Neural progenitor cell (in vitro differentiated cells): Measurements from ENCODE around the gene PNN. TPM values are rescaled to one million over a fixed set of nuclear protein-coding genes. Genes with fewer than 3 reads are reported as not detected.

Experiments
- DNase-seq: peaks from one replicate; pipeline ENCODE4 v3.0.0-alpha.2; 2016; ENCODE audit warnings: low spot score
- H2AFZ ChIP-seq: fragments of 200-600 bp; sonication (generic); replicated peaks from 2 replicates; pipeline ENCODE4 v1.6.1; 2016; ENCODE audit warnings: antibody characterized with exemption
- H3F3A ChIP-seq: fragments of 200-600 bp; sonication (generic); 2 replicates; pipeline ENCODE4 v1.6.1; 2016; ENCODE audit warnings: antibody characterized with exemption, low read depth
- H3K27ac ChIP-seq: fragments of 200-600 bp; sonication (generic); 2 replicates; pipeline ENCODE4 v1.5.1; 2016; ENCODE audit warnings: mild to moderate bottlenecking
- H3K27me3 ChIP-seq: fragments of 200-600 bp; sonication (generic); 2 replicates; pipeline ENCODE4 v1.6.1; 2016; ENCODE audit warnings: mild to moderate bottlenecking, moderate library complexity
- H3K36me3 ChIP-seq: fragments of 200-600 bp; sonication (generic); 2 replicates; pipeline ENCODE4 v1.5.1; 2016
- H3K4me1 ChIP-seq: fragments of 200-600 bp; sonication (generic); 2 replicates; pipeline ENCODE4 v1.6.1; 2016; ENCODE audit warnings: mixed run types
- H3K4me2 ChIP-seq: fragments of 200-600 bp; sonication (generic); 2 replicates; pipeline ENCODE4 v1.6.1; 2016
- H3K4me3 ChIP-seq: fragments of 200-600 bp; sonication (generic); 2 replicates; pipeline ENCODE4 v1.5.1; 2016
- H3K79me2 ChIP-seq: fragments of 200-600 bp; sonication (generic); 2 replicates; pipeline ENCODE4 v1.6.1; 2016; ENCODE audit warnings: low read depth
- H3K9ac ChIP-seq: fragments of 200-600 bp; sonication (generic); 2 replicates; pipeline ENCODE4 v1.6.1; 2016
- H3K9me3 ChIP-seq: fragments of 200-600 bp; sonication (generic); 2 replicates; pipeline ENCODE4 v1.5.1; 2016; ENCODE audit warnings: low read depth
- H4K20me1 ChIP-seq: fragments of 200-600 bp; sonication (generic); 2 replicates; pipeline ENCODE4 v1.6.1; 2016; ENCODE audit warnings: low read depth
- H3K27ac Mint-ChIP-seq: 3 replicates; pipeline ENCODE4 v1.8.0; 2021; ENCODE audit warnings: mixed read lengths
- H3K27me3 Mint-ChIP-seq: 2 replicates; pipeline ENCODE4 v1.8.0; 2022; ENCODE audit warnings: low read depth, mild to moderate bottlenecking, inconsistent platforms, moderate library complexity, mixed read lengths; ENCODE audit not compliant: insufficient read depth
- H3K36me3 Mint-ChIP-seq: 3 replicates; pipeline ENCODE4 v1.8.0; 2021; ENCODE audit warnings: mixed read lengths
- H3K4me1 Mint-ChIP-seq: 3 replicates; pipeline ENCODE4 v1.8.0; 2021; ENCODE audit warnings: mixed read lengths
- H3K4me3 Mint-ChIP-seq: 3 replicates; pipeline ENCODE4 v1.8.0; 2021; ENCODE audit warnings: mild to moderate bottlenecking, moderate library complexity, mixed read lengths
- H3K9me3 Mint-ChIP-seq: 3 replicates; pipeline ENCODE4 v1.8.0; 2020; ENCODE audit warnings: mixed read lengths
- CTCF ChIP-seq: fragments of 200-600 bp; sonication (generic); IDR thresholded peaks from 2 replicates; pipeline ENCODE4 v1.5.1; 2017; ENCODE audit warnings: antibody characterized with exemption, mild to moderate bottlenecking
- EZH2 ChIP-seq: fragments of 200-600 bp; sonication (generic); IDR thresholded peaks from 2 replicates; pipeline ENCODE4 v1.6.1; 2017; ENCODE audit warnings: antibody characterized with exemption, mild to moderate bottlenecking, moderate library complexity
- EZH2phosphoT487 ChIP-seq: fragments of 200-600 bp; sonication (generic); IDR thresholded peaks from 2 replicates; pipeline ENCODE4 v1.6.1; 2017; ENCODE audit warnings: antibody characterized with exemption
- total RNA-seq: library from RNA; depleted of rRNA; stranded (reverse); fragments of >200 nt; gene quantifications from 2 replicates; pipeline ENCODE4 v1.2.3, GENCODE V29; 2015; ENCODE audit warnings: low replicate concordance

The PNN gene
- total RNA-seq, 1 donor from 2014 or later, result 110 TPM

- Mint-ChIP-seq H3K36me3 (no peaks in the 10 kb centered on the region), H3K27ac (no peak overlapping the region), H3K9me3 (no peaks in the 10 kb centered on the region), H3K4me1 (no peaks in the 10 kb centered on the region), H3K27me3 (no peaks in the 10 kb centered on the region), H3K4me3 (no peak overlapping the region)
- H2AFZ ChIP-seq, result no peak overlapping the region
- H3K36me3 ChIP-seq, result no peaks in the 10 kb centered on the region
- H3K9ac ChIP-seq, result no peak overlapping the region
- H3K9me3 ChIP-seq, result no peaks in the 10 kb centered on the region
- H3F3A ChIP-seq, result no peaks in the 10 kb centered on the region
- H3K79me2 ChIP-seq, result no peaks in the 10 kb centered on the region
- no peaks in the 10 kb centered on the region for H4K20me1 ChIP-seq
- H3K4me1 ChIP-seq, result no peaks in the 10 kb centered on the region
- H3K4me3 ChIP-seq, result no peak overlapping the region
- no peak overlapping the region for H3K4me2 ChIP-seq
- no peak for DNase-seq
- H3K27me3 ChIP-seq, result no peaks in the 10 kb centered on the region
- TF ChIP-seq CTCF (no peak), EZH2phosphoT487 (no peak), EZH2 (no peak)
- no peak overlapping the region for H3K27ac ChIP-seq
Measured at GRCh38 chr14:39211109-39211741, 36.2 kb downstream of the PNN start.

- H4K20me1 ChIP-seq, result no peaks in the 10 kb centered on the region
- H3K79me2 ChIP-seq, result no peaks in the 10 kb centered on the region
- H3K36me3 ChIP-seq, result no peaks in the 10 kb centered on the region
- Mint-ChIP-seq H3K9me3 (no peaks in the 10 kb centered on the region), H3K27ac (no peak overlapping the region), H3K4me1 (no peaks in the 10 kb centered on the region), H3K4me3 (no peak overlapping the region), H3K36me3 (no peaks in the 10 kb centered on the region), H3K27me3 (no peaks in the 10 kb centered on the region)
- no peaks in the 10 kb centered on the region for H3K27me3 ChIP-seq
- peaks cover 2% of the 10 kb centered on the region for H3K4me1 ChIP-seq
- no peak overlapping the region for H3K27ac ChIP-seq
- H3K4me3 ChIP-seq, result no peak overlapping the region
- no peak overlapping the region for H2AFZ ChIP-seq
- DNase-seq, result no peak
- no peaks in the 10 kb centered on the region for H3F3A ChIP-seq
- no peak overlapping the region for H3K9ac ChIP-seq
- no peak overlapping the region for H3K4me2 ChIP-seq
- no peaks in the 10 kb centered on the region for H3K9me3 ChIP-seq
- no peak for TF ChIP-seq CTCF
- no peak for TF ChIP-seq EZH2
- no peak for TF ChIP-seq EZH2phosphoT487
Measured at GRCh38 chr14:39212034-39212433, 37.0 kb downstream of the PNN start.

GRCh38 chr14:39212693-39213092 lies 37.6 kb downstream of the PNN start:
- DNase-seq, result no peak
- Histone ChIP-seq H2AFZ (no peak overlapping the region), H3K4me3 (no peak overlapping the region), H3K4me1 (peaks cover 4% of the 10 kb centered on the region), H3K27ac (no peak overlapping the region), H3K27me3 (no peaks in the 10 kb centered on the region), H3K79me2 (no peaks in the 10 kb centered on the region), H3K36me3 (no peaks in the 10 kb centered on the region), H3F3A (no peaks in the 10 kb centered on the region), H3K9me3 (no peaks in the 10 kb centered on the region), H3K4me2 (no peak overlapping the region), H3K9ac (no peak overlapping the region), H4K20me1 (no peaks in the 10 kb centered on the region)
- Mint-ChIP-seq H3K27me3 (no peaks in the 10 kb centered on the region), H3K9me3 (no peaks in the 10 kb centered on the region), H3K4me1 (no peaks in the 10 kb centered on the region), H3K36me3 (no peaks in the 10 kb centered on the region), H3K27ac (no peak overlapping the region), H3K4me3 (no peak overlapping the region)
- TF ChIP-seq EZH2 (no peak), EZH2phosphoT487 (no peak), CTCF (no peak)
